Dendritic cell treated with granulocyte-macrophage colony-stimulating factor and Interleukin-4, amounts not matched to agents 40 ng/mL and 50 ng/mL, for 4 days (primary cell): ENCODE measurements around the gene SCYGR1.

Source experiments
- H3K27ac Mint-ChIP-seq: one replicate; pipeline ENCODE4 v1.8.0; 2022; ENCODE audit warnings: mild to moderate bottlenecking, mixed read lengths
- H3K27me3 Mint-ChIP-seq: one replicate; pipeline ENCODE4 v1.8.0; 2022; ENCODE audit warnings: mild to moderate bottlenecking, mixed read lengths
- H3K36me3 Mint-ChIP-seq: one replicate; pipeline ENCODE4 v1.8.0; 2022; ENCODE audit warnings: low read depth, mixed read lengths
- H3K4me1 Mint-ChIP-seq: one replicate; pipeline ENCODE4 v1.8.0; 2022; ENCODE audit warnings: low read depth, mixed read lengths
- H3K4me3 Mint-ChIP-seq: one replicate; pipeline ENCODE4 v1.8.0; 2022; ENCODE audit warnings: mild to moderate bottlenecking, moderate library complexity, mixed read lengths
- H3K9me3 Mint-ChIP-seq: one replicate; pipeline ENCODE4 v1.8.0; 2022; ENCODE audit warnings: mixed read lengths
- intact Hi-C: fragments of 100-400 bp; cut with micrococcal nuclease; formaldehyde crosslinking; loops from one replicate; pipeline ENCODE4 v1.15.0; 2022

The SCYGR1 gene

DNA sequence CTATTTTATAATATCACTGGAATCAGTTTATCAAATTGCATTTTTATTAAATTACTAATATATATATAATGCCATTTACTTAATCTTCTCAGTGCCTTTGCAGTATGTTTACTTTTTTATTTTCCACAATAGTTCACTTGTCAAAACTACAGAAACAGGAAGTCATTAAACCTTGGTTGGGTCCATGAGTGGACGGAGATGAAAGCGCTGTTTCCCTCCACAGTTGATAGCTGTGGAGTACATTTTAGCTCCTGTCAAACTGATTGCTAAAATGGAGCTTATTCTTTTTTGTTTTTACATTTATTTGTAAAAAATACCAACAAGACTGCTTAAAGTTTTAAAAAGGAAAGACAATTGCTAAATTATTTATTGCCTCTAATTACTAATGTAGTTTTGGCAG lies 43.5 kb downstream of the SCYGR1 start:
- Mint-ChIP-seq H3K27ac (no peak overlapping the region), H3K9me3 (no peaks in the 10 kb centered on the region), H3K4me1 (no peaks in the 10 kb centered on the region), H3K36me3 (peaks cover 55% of the 10 kb centered on the region), H3K4me3 (no peak overlapping the region), H3K27me3 (no peaks in the 10 kb centered on the region)
- intact Hi-C loops = no loop called here

DNA sequence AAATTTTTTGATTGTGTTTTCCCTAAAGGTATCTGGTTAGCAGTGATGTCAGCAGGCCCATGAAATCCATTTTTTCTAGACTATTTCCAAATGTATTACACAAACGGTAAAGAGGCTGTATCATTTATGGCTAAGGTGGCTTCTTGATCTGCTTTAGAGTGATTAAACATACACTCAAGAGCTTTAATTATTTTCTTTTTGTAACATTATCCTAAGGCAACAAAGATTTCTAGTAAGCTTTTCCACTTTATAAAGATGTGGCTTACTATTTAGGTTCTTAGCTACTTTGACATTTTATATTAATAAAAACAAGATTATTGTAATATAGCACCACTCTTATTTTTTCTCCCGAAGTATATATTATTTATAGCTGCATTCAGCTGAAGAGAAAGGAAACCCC lies 46.2 kb downstream of the SCYGR1 start:
- Mint-ChIP-seq H3K36me3 (peaks cover 50% of the 10 kb centered on the region), H3K4me1 (no peaks in the 10 kb centered on the region), H3K27ac (no peak overlapping the region), H3K27me3 (no peaks in the 10 kb centered on the region), H3K9me3 (no peaks in the 10 kb centered on the region), H3K4me3 (no peak overlapping the region)
- intact Hi-C loops = no loop called here

DNA sequence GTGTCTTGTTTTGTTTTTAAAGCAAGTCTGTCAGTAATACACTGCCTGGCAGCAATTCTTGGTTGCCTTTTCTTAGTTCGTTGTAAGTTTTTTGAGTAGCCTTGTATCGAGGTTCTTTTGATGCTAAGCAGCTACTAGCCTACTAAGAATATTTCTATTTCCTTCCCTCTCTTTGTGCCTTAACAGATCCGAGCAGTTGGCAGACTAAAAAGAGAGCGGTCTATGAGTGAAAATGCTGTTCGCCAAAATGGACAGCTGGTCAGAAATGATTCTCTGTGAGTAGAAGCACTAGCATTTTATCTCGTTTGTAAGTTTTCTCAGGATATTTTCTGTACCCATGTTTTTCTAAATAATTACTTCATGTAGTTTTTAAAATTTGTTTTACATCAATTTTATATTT lies 47.6 kb downstream of the SCYGR1 start:
- intact Hi-C loops = no loop called here
- H3K9me3 Mint-ChIP-seq = no peaks in the 10 kb centered on the region
- H3K4me3 Mint-ChIP-seq = no peak overlapping the region
- peaks cover 13% of the 10 kb centered on the region for H3K4me1 Mint-ChIP-seq
- H3K27ac Mint-ChIP-seq = no peak overlapping the region
- H3K27me3 Mint-ChIP-seq = no peaks in the 10 kb centered on the region
- H3K36me3 Mint-ChIP-seq = peaks cover 51% of the 10 kb centered on the region

DNA sequence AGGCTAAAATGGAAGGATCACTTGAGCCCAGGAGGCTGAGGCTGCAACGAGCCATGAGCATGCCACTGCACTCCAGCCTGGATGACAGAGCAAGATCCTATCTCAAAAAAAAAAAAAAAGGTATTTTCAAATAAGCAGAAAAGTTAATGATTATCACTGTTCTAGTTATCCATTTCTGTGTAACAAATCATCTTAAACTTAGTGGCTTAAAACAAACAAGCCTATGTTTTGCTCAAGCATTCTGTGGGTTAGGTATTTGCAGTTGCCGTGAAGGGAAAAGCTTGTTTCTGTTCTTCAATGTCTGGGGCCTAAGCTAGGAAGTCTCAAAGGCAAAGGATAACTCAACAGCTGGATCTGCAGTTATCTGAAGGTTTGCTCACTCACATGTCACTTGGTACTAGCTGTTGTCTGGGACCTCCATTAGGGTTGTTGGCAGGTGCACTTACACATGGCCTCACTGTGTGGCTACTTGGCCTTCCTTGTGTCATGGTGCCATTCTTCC lies 48.6 kb downstream of the SCYGR1 start:
- Mint-ChIP-seq H3K4me3 (no peak overlapping the region), H3K36me3 (peaks cover 60% of the 10 kb centered on the region), H3K4me1 (peaks cover 23% of the 10 kb centered on the region), H3K27ac (no peak overlapping the region), H3K9me3 (no peaks in the 10 kb centered on the region), H3K27me3 (no peaks in the 10 kb centered on the region)
- intact Hi-C loops = no loop called here
